C4-2B (cell line): Measurements from ENCODE around the gene ANKRD6.

ENCODE experiments used
- H3K27ac ChIP-seq: fragments of 450-650 bp; 2 replicates; pipeline ENCODE4 v1.5.1; 2017
- CTCF ChIP-seq: fragments of 450-650 bp; conservative IDR thresholded peaks from 2 replicates; pipeline ENCODE4 v1.5.1; 2017; ENCODE audit warnings: mild to moderate bottlenecking
- ZFX ChIP-seq: fragments of 450-650 bp; IDR thresholded peaks from 2 replicates; pipeline ENCODE4 v1.6.1; 2017

The ANKRD6 gene

DNA sequence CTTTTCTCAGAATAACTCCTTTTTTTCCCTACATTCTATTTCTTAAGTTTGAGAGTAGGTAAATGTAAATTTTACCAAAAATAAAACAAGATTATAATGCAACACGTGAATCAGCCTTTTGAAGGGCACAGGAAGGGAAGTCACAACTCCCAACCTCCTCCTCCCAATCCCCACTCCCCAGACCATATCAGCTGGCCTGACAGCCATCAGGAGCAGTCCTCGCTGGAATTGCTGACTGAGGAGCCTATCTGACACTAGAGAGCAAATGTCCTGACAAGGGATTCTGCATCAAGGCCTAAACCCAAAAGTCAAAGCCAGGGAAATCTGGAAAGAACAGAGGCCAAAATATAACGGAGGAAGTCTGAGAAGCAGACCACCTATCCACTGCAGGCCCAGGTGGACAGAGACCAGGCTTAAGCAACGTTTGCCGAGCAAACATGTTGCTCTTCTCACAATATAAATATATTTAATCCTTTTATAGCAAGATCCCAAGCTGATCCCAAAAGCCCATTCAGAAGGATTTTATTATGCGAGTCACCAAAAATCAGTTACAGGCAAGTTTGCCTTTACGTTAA is 23.4 kb upstream of the ANKRD6 start:
- H3K27ac ChIP-seq = no peak overlapping the region
- TF ChIP-seq ZFX (no peak), CTCF (no peak)

DNA sequence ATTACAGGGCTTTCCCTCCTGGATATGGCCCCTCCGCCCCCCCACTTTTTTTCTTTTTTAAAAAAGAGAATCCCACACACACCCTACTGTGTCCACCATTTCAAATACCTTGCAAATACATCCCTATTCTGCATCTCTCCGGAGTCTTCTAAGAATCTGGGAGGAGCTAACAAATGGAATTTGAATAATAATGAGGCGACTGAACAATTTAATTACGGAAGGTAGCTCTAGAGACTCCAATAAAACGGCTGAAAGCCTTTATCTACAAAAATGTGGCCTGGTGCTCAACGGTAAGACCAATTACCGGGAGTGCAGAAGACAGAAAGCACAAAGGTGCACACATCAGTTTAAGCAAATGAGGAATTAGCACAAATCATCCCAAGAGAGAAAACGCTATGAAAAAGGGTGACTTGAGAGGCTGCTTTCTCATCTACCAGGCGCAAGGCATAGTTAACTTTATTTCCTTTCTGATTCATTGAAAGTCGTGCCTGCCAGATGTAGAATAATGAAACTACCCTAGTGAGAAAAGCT is 22.7 kb upstream of the ANKRD6 start:
- TF ChIP-seq ZFX (no peak), CTCF (no peak)
- no peak overlapping the region for H3K27ac ChIP-seq

DNA sequence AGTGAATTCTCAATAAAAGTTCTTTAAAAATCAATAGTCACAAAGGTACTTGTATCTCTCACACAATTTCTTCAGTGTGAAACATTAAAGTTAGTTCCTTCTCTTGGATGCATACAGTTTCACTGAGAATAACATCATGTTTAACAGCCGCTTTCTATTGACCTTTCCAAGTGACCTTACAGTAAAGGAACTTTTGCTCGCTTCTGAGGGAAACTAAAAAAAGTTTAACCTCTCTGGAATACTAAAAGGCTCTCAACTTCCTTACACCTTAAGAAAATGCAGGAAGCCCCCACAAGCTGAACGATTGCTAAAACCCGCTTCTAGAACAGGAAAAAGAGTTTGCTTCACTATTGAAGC is 22.2 kb upstream of the ANKRD6 start:
- H3K27ac ChIP-seq = no peak overlapping the region
- TF ChIP-seq ZFX (no peak), CTCF (no peak)

DNA sequence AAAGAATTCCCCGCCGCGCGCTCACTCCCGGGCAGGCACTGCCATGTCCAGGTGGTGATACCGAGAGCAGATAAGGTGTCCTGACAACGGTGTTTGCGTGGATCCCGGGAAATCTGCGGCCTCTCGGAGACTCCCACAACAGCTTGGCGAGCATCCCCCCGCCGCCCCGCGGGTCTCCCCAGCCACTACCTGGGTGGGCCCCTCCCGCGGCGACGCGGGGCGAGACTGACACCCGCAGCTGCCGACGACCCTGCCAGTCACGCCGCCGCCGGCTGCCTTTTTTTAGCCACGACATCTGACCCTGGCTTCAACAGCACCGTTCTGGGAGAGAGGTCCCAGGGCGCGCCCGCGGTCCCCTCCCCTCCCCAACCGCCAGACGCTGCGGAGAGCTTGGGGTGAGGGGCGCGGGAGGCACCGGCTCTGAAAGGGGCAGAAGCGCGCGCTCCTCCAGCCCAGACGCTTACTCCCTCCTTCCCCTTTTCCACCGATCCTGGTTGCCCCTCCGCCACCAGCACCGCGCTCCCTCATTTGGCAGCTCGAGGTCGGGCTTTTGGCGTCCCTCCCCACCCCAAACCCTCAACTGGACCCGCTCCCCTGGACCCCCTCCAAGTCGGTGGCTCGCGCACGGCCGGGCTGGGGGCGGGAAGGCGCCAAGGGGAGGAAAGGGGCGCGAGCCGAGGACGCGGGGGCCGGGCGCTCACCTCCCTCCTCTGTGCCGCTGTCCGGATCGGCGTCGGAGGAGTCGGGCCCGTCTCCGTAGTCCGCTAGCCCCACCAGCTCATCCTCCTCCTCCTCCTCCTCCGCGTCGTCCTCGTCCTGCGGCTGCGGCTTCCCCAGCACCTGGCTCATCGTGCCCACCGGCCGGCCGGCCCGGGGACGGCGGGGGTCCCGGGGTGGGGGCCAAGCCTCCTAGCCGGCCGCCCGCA is 21.5 kb upstream of the ANKRD6 start:
- H3K27ac ChIP-seq = peak overlapping the region; percentile 45; the same call in 1 of the 2 replicates
- TF ChIP-seq ZFX = no peak
- TF ChIP-seq CTCF = no peak

- peak within 1 kb of the TSS; percentile 45 for H3K27ac ChIP-seq
- no peak for TF ChIP-seq ZFX
- no peak for TF ChIP-seq CTCF
Measured at GRCh38 chr6:89412071-89413005, 20.6 kb upstream of the ANKRD6 start, which contains the start of gene RRAGD. RRAGD (minus strand) TSS chr6:89412273; CDS start chr6:89411993, 280 bp downstream.

DNA sequence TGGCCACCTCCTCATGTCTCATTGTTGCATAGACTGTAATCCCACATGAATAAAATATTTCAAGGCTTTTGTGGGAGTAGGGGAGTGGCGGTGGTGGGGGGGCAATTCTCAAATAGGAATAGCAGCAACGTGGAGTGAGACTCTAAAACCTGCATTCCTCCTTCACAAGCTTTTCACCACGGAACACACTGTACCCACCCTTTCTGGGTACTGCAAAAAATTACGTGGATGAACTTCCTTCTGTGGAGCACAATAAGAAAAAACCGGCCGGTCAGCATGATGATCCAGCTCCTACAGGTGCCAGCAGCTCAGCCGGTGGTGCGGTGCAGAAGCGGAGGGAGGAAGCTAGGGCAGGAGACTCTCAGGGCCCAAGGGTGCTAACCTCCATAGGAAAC is 19.9 kb upstream of the ANKRD6 start:
- TF ChIP-seq ZFX = no peak
- TF ChIP-seq CTCF = no peak
- no peak overlapping the region for H3K27ac ChIP-seq
